Naive thymus-derived CD4-positive, alpha-beta T cell (primary cell): Measurements from ENCODE around the gene HDLBP. TPM values are rescaled to one million over a fixed set of nuclear protein-coding genes. Genes with fewer than 3 reads are reported as not detected.
"Not testable (repeated sequence)": the region's sequence is repeated elsewhere in the genome, so short reads cannot be mapped to it uniquely, and the experiment has no call there.

ENCODE experiments used
- ATAC-seq: fragments of 150-1000 bp; cut with Tn5 transposase; 2 replicates; pipeline ENCODE4 v1.10.0; 2021; ENCODE audit warnings: mild to moderate bottlenecking, moderate library complexity
- CTCF ChIA-PET: fragments of 350-600 bp; sonication (Branson Sonifier 250); formaldehyde crosslinking; loops from one replicate; lab custom pipeline; 2021; ENCODE audit warnings: antibody characterized with exemption; lab: Charles Lee
- POLR2A ChIA-PET: fragments of 350-600 bp; sonication (Branson Sonifier 250); formaldehyde crosslinking; loops from one replicate; lab custom pipeline; 2021; ENCODE audit warnings: antibody characterized with exemption, inconsistent platforms; lab: Charles Lee
- DNase-seq, 9 donors: peaks; one replicate each; pipeline versions ENCODE4 v3.0.0 to v3.0.0-alpha.2; 2020 to 2022; ENCODE audit warnings: mixed read lengths in 1 of 9
- H3K27ac ChIP-seq: one replicate; pipeline ENCODE4 v1.7.0; 2013; ENCODE audit warnings: mild to moderate bottlenecking, low read depth, low read length, moderate library complexity
- H3K27me3 ChIP-seq, 2 donors: one replicate each; pipeline ENCODE4 v1.7.0; 2013; ENCODE audit warnings: low read length in 2 of 2, mild to moderate bottlenecking in 2 of 2, moderate library complexity in 2 of 2; ENCODE audit not compliant: control insufficient read depth in 2 of 2, insufficient read depth in 2 of 2
- H3K36me3 ChIP-seq, 3 experiments: 1 replicate in 2 of 3; 2 replicates in 1 of 3; pipeline ENCODE4 v1.7.0; 2013; ENCODE audit warnings: low read length in 3 of 3, mild to moderate bottlenecking in 3 of 3, moderate library complexity in 1 of 3; ENCODE audit not compliant: insufficient read depth in 3 of 3, control insufficient read depth in 2 of 3
- H3K4me1 ChIP-seq, 2 donors: one replicate each; pipeline ENCODE4 v1.7.0; 2013; ENCODE audit warnings: low read length in 2 of 2, mild to moderate bottlenecking in 2 of 2, moderate library complexity in 1 of 2; ENCODE audit not compliant: control insufficient read depth in 2 of 2, insufficient read depth in 2 of 2
- H3K4me3 ChIP-seq: 2 replicates; pipeline ENCODE4 v1.7.0; 2013; ENCODE audit warnings: mild to moderate bottlenecking, low read length
- H3K9me3 ChIP-seq, 3 experiments: 1 replicate in 2 of 3; 2 replicates in 1 of 3; pipeline ENCODE4 v1.7.0; 2013; ENCODE audit warnings: low read length in 3 of 3; ENCODE audit not compliant: control insufficient read depth in 2 of 3
- H3K27ac Mint-ChIP-seq, 9 donors: one replicate each; pipeline ENCODE4 v1.8.0; 2020 to 2022; ENCODE audit warnings: mixed read lengths in 9 of 9, mild to moderate bottlenecking in 8 of 9, moderate library complexity in 5 of 9, inconsistent platforms in 2 of 9
- H3K27me3 Mint-ChIP-seq, 5 donors: one replicate each; pipeline ENCODE4 v1.8.0; 2021 to 2022; ENCODE audit warnings: mixed read lengths in 5 of 5, mild to moderate bottlenecking in 1 of 5
- H3K36me3 Mint-ChIP-seq, 5 donors: one replicate each; pipeline ENCODE4 v1.8.0; 2020 to 2022; ENCODE audit warnings: mixed read lengths in 5 of 5, mild to moderate bottlenecking in 3 of 5, inconsistent platforms in 1 of 5
- H3K4me1 Mint-ChIP-seq, 7 donors: one replicate each; pipeline ENCODE4 v1.8.0; 2020 to 2022; ENCODE audit warnings: mixed read lengths in 7 of 7, mild to moderate bottlenecking in 3 of 7, inconsistent platforms in 1 of 7
- H3K4me3 Mint-ChIP-seq, 10 donors: one replicate each; pipeline ENCODE4 v1.8.0; 2020 to 2022; ENCODE audit warnings: mild to moderate bottlenecking in 10 of 10, mixed read lengths in 10 of 10, moderate library complexity in 6 of 10, inconsistent platforms in 2 of 10
- H3K9me3 Mint-ChIP-seq, 11 donors: one replicate each; pipeline ENCODE4 v1.8.0; 2020 to 2022; ENCODE audit warnings: mixed read lengths in 11 of 11, mild to moderate bottlenecking in 4 of 11, inconsistent platforms in 1 of 11, moderate library complexity in 1 of 11
- intact Hi-C, 2 donors: fragments of 100-400 bp; cut with micrococcal nuclease; formaldehyde crosslinking; loops; one replicate each; pipeline ENCODE4 v1.15.1; 2023
- polyA plus RNA-seq, 2 donors: library from polyadenylated mRNA; unstranded; fragments of 300-500 nt; fragmentation: Illumina TruSeq; gene quantifications; one replicate each; pipeline ENCODE4 v1.2.3, GENCODE V29; 2021
- total RNA-seq, 6 experiments: library from RNA in 5 of 6; stranded (reverse) in 5 of 6; gene quantifications; 1 replicate in 5 of 6; 2 replicates in 1 of 6; pipeline ENCODE4 v1.2.3 and lab custom pipeline; 2021 to 2026

The HDLBP gene
- total and polyA plus RNA-seq, 7 experiments from 2014 or later = 42.8 to 231 (median 153) TPM

DNA sequence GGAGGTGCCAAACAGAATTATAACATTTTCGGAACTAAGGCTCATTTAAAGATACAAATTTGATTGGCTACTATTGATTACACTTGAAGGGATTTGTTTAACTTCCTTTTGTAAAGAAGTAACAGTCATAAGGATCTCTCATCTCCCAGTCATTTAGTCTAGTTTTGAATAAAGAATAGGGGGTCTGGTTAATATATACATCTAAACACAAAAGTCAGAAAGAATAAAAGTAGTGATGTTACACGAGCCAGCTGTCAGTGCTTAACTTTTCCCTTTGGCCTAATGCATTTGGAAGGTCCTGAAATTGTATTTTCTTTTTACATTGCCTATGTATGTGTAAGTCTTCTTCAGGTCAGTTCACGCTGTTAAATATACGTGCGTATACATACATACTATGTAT, 8.3 kb upstream of the HDLBP start:
- DNase-seq = no peak
- Mint-ChIP-seq H3K27me3 (no peaks in the 10 kb centered on the region), H3K9me3 (no peaks in the 10 kb centered on the region), H3K27ac (peak overlapping the region in 1 of 9 donors; percentile 74), H3K4me1 (peaks cover 39 to 65% (median 49%) of the 10 kb centered on the region in 7 donors), H3K36me3 (peaks cover 4 to 30% (median 22%) of the 10 kb centered on the region in 5 donors), H3K4me3 (peak overlapping the region in 2 of 10 donors; percentile 25 to 26)
- peaks cover 0 to 29% (median 4%) of the 10 kb centered on the region in 3 experiments for H3K36me3 ChIP-seq
- no peak for ATAC-seq
- no peaks in the 10 kb centered on the region for H3K9me3 ChIP-seq
- no peak overlapping the region for H3K27ac ChIP-seq
- intact Hi-C loops = no loop called here
- no peaks in the 10 kb centered on the region for H3K27me3 ChIP-seq
- H3K4me1 ChIP-seq = peaks cover 17 to 24% of the 10 kb centered on the region in 2 donors
- ChIA-PET POLR2A (interaction anchor here (1.0 to 1.2 kb wide), 2 partner anchors 9 to 218 kb away, joined by 3 read pairs; partner anchors contain the start of gene HDLBP), CTCF (no interaction called here)
- no peak overlapping the region for H3K4me3 ChIP-seq

DNA sequence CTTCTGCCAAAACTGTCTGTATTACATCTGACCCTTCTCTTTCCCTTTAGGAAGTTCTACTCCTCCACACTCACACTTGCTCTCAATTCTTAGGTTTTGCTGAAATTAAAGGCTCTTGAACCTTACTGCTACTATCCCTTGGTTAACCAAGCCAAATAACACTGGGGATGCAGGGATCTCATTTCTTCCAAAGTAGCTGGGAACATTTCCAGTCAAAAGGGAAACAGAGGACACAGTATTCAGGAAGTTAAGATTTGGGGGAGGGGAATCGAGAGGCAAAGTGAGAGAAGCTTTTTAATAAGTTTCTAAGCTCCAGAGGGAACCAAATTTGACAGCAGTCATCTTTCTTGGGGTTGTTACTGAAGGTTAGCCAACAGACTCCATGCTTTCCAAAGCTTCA, 6.4 kb upstream of the HDLBP start:
- ATAC-seq (no peak), DNase-seq (no peak)
- Mint-ChIP-seq H3K27ac (peak overlapping the region in 3 of 9 donors; percentile 0 to 36 (median 24)), H3K9me3 (no peaks in the 10 kb centered on the region), H3K4me3 (peak overlapping the region in 4 of 10 donors; percentile 2 to 100 (median 49)), H3K36me3 (peaks cover 0 to 26% (median 16%) of the 10 kb centered on the region in 5 donors), H3K27me3 (no peaks in the 10 kb centered on the region), H3K4me1 (peaks cover 50 to 80% (median 67%) of the 10 kb centered on the region in 7 donors)
- peaks cover 0 to 17% (median 4%) of the 10 kb centered on the region in 3 experiments for H3K36me3 ChIP-seq
- no peak overlapping the region for H3K4me3 ChIP-seq
- ChIA-PET POLR2A (no interaction called here), CTCF (interaction anchor here (0.6 kb wide), 1 partner anchor 33 kb away, joined by 3 read pairs; no protein-coding TSS in a partner anchor)
- no peaks in the 10 kb centered on the region for H3K27me3 ChIP-seq
- intact Hi-C loops = no loop called here
- no peak overlapping the region for H3K27ac ChIP-seq
- H3K9me3 ChIP-seq = no peaks in the 10 kb centered on the region
- peaks cover 32 to 41% of the 10 kb centered on the region in 2 donors for H3K4me1 ChIP-seq

- CTCF ChIA-PET = interaction anchor here (1.0 kb wide), 1 partner anchor 24 kb away, joined by 3 read pairs; no protein-coding TSS in a partner anchor
- Mint-ChIP-seq H3K9me3 (no peaks in the 10 kb centered on the region), H3K27ac (peak overlapping the region in 5 of 9 donors; percentile 4 to 72 (median 38)), H3K27me3 (no peaks in the 10 kb centered on the region), H3K36me3 (peaks cover 0 to 25% (median 17%) of the 10 kb centered on the region in 5 donors), H3K4me3 (peak overlapping the region in 8 of 10 donors; percentile 17 to 100 (median 60)), H3K4me1 (peaks cover 53 to 86% (median 70%) of the 10 kb centered on the region in 7 donors)
- peaks cover 0 to 12% (median 4%) of the 10 kb centered on the region in 3 experiments for H3K36me3 ChIP-seq
- no peaks in the 10 kb centered on the region for H3K27me3 ChIP-seq
- no peak for ATAC-seq
- POLR2A ChIA-PET = interaction anchor here (1.0 kb wide), 1 partner anchor 30 kb away, joined by 3 read pairs; no protein-coding TSS in a partner anchor
- intact Hi-C loops = no loop called here
- no peak overlapping the region for H3K27ac ChIP-seq
- no peak overlapping the region for H3K4me3 ChIP-seq
- H3K9me3 ChIP-seq = no peaks in the 10 kb centered on the region
- peaks cover 37 to 45% of the 10 kb centered on the region in 2 donors for H3K4me1 ChIP-seq
- DNase-seq = no peak
Measured at GRCh38 chr2:241321033-241321432, 5.6 kb upstream of the HDLBP start.

GRCh38 chr2:241320394-241320793, 4.9 kb upstream of the HDLBP start:
- CTCF ChIA-PET = interaction anchor here (1.0 kb wide), 1 partner anchor 25 kb away, joined by 3 read pairs; no protein-coding TSS in a partner anchor
- Histone ChIP-seq H3K4me1 (peaks cover 37 to 45% of the 10 kb centered on the region in 2 donors), H3K4me3 (no peak overlapping the region), H3K36me3 (peaks cover 0 to 12% (median 3%) of the 10 kb centered on the region in 3 experiments), H3K27me3 (no peaks in the 10 kb centered on the region), H3K27ac (no peak overlapping the region), H3K9me3 (no peaks in the 10 kb centered on the region)
- H3K27me3 Mint-ChIP-seq = no peaks in the 10 kb centered on the region
- peak overlapping the region in 2 of 9 donors; percentile 20 to 38 for H3K27ac Mint-ChIP-seq
- ATAC-seq (no peak), DNase-seq (no peak)
- intact Hi-C loops = no loop called here
- H3K4me1 Mint-ChIP-seq = peaks cover 53 to 86% (median 69%) of the 10 kb centered on the region in 7 donors
- peak overlapping the region in 6 of 10 donors; percentile 46 to 100 (median 68) for H3K4me3 Mint-ChIP-seq
- peaks cover 0 to 25% (median 17%) of the 10 kb centered on the region in 5 donors for H3K36me3 Mint-ChIP-seq
- H3K9me3 Mint-ChIP-seq = peaks cover 0 to 2% (median 0%) of the 10 kb centered on the region in 11 donors
- POLR2A ChIA-PET = interaction anchor here (1.0 kb wide), 1 partner anchor 30 kb away, joined by 3 read pairs; no protein-coding TSS in a partner anchor

DNA sequence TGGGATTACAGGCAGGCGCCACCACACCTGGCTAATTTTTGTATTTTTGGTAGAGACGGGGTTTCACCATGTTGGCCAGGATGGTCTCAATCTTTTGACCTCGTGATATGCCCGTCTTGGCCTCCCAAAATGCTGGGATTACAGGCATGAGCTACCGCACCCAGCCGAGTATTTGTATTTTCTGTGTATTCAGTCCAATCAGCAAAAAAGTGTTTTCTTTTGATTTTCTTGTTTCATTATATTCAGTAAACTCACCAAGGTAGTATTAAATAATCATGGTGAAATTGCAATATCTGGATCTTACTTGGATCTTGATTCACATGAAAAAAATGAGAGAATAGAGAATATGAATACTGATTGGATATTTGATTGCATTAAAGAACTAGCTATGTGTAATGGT, 3.4 kb upstream of the HDLBP start:
- H3K4me3 ChIP-seq, ATAC-seq, H3K9me3 ChIP-seq, H3K27me3 Mint-ChIP-seq, H3K27ac ChIP-seq, H3K36me3 ChIP-seq, intact Hi-C loops, H3K9me3 Mint-ChIP-seq, DNase-seq, H3K27me3 ChIP-seq: not testable (repeated sequence)
- H3K4me1 ChIP-seq = peaks cover 44 to 53% of the 10 kb centered on the region in 2 donors
- Mint-ChIP-seq H3K36me3 (peaks cover 0 to 22% (median 10%) of the 10 kb centered on the region in 5 donors), H3K4me1 (peaks cover 54 to 78% (median 68%) of the 10 kb centered on the region in 7 donors), H3K27ac (peak overlapping the region in 2 of 9 donors; percentile 64 to 100), H3K4me3 (peak overlapping the region in 8 of 10 donors; percentile 8 to 100 (median 72))
- POLR2A ChIA-PET = interaction anchor here (0.6 to 1.6 kb wide), 5 partner anchors 9 to 219 kb away, joined by 3 to 10 read pairs (median 4); no protein-coding TSS in a partner anchor
- CTCF ChIA-PET = interaction anchor here (0.7 kb wide), 1 partner anchor 11 kb away, joined by 3 read pairs; no protein-coding TSS in a partner anchor

- no peak for ATAC-seq
- POLR2A ChIA-PET = interaction anchor here (0.6 to 5.0 kb wide), 5 partner anchors 15 to 308 kb away, joined by 3 to 87 read pairs (median 3); no protein-coding TSS in a partner anchor
Measured at GRCh38 chr2:241317391-241317790, 1.9 kb upstream of the HDLBP start.

More at GRCh38 chr2:241317391-241317790, 1.9 kb upstream of the HDLBP start:
- H3K36me3 ChIP-seq = peaks cover 0 to 9% (median 0%) of the 10 kb centered on the region in 3 experiments
- CTCF ChIA-PET = no interaction called here
- Mint-ChIP-seq H3K4me3 (peak overlapping the region; percentile 93 to 100 (median 98)), H3K27ac (peak overlapping the region; percentile 96 to 100 (median 99)), H3K27me3 (no peaks in the 10 kb centered on the region), H3K9me3 (peaks cover 0 to 3% (median 0%) of the 10 kb centered on the region in 11 donors), H3K36me3 (peaks cover 0 to 21% (median 4%) of the 10 kb centered on the region in 5 donors), H3K4me1 (peaks cover 61 to 83% (median 73%) of the 10 kb centered on the region in 7 donors)
- H3K4me1 ChIP-seq = peaks cover 47 to 53% of the 10 kb centered on the region in 2 donors
- no peak for DNase-seq
- H3K4me3 ChIP-seq = peak overlapping the region; percentile 84
- peak overlapping the region; percentile 95 for H3K27ac ChIP-seq
- H3K9me3 ChIP-seq = no peaks in the 10 kb centered on the region
- intact Hi-C loops = loop anchor here in 1 of 2 donors (2.0 kb wide), 1 partner anchor 15 kb away; no protein-coding TSS in a partner anchor
- no peaks in the 10 kb centered on the region for H3K27me3 ChIP-seq
